ENCODE measurements around the gene EXD3. TPM values are rescaled to one million over a fixed set of nuclear protein-coding genes. Genes with fewer than 3 reads are reported as not detected.

EXD3 gene
- total and polyA plus RNA-seq, 2 donors (not counting 1 experiment from before 2014, with no cell fraction given), result 2.6 to 13.0 TPM

DNA sequence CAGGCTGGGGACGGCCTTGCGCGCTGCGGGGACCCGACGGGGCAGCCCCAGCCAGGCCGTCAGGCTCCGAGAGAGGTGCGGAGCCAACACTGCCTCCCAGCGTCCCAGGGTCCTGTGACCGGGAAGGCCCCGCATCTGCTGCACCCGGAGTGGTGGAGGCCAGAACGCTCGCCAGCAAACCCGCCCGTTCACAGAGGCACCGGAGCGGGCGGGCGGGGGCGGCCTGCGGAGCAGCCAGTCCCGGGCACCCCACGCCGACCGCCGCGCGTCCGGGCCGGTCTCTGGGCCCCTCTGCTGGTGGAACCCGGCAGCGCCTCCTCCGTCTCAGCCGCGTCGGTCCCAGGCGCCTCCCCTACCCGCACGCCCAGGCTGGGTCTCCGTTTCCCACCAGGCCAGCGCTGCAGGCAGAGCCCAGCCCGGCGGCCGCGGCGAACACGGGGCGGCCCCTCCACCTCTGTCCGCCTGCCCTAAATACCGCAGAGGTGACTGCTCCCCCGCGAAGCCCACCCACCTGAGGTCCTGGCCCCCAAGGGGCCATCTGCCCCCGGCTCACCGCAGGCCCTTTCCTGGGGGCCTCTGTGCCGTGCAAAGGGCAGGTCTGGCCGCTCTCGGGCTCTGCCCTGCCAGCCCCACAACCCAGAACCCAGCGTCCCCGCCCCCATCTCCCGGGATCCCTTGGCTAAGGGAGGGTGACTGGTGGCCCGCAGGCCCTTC lies 15.9 kb downstream of the EXD3 start:
- Histone ChIP-seq H3K9ac (ENCODE audit: insufficient read depth, low read length) (peak overlapping the region; percentile 37), H3K79me2 (ENCODE audit: control insufficient read depth, insufficient read depth, low read length) (no peaks in the 10 kb centered on the region), H3K4me2 (ENCODE audit: extremely low read depth, insufficient read depth, low read length) (peak overlapping the region; percentile 62), H3K4me1 (ENCODE audit: control insufficient read depth, extremely low read depth, insufficient read depth, low read length) (peaks cover 11% of the 10 kb centered on the region), H2AFZ (ENCODE audit: low read length) (no peak overlapping the region), H3K4me3 (replicated peaks in 1 of 4; ENCODE audit: control extremely low read depth in 1 of 4, insufficient read depth in 1 of 4, low read depth in 3 of 4, low read length in 4 of 4) (peak overlapping the region in 3 of 4 experiments; percentile 17 to 53 (median 26)), H3K27ac (ENCODE audit: insufficient read depth, low read length) (no peak overlapping the region), H4K20me1 (ENCODE audit: control insufficient read depth, extremely low read depth, insufficient read depth, low read length) (no peaks in the 10 kb centered on the region), H3K27me3 (ENCODE audit: control insufficient read depth, insufficient read depth, low read length) (no peaks in the 10 kb centered on the region), H3K36me3 (ENCODE audit: control insufficient read depth, insufficient read depth, low read length) (no peaks in the 10 kb centered on the region), H3K9me3 (ENCODE audit: control insufficient read depth, insufficient read depth, low read depth, low read length) (no peaks in the 10 kb centered on the region)
- TF ChIP-seq, protein P1, sequence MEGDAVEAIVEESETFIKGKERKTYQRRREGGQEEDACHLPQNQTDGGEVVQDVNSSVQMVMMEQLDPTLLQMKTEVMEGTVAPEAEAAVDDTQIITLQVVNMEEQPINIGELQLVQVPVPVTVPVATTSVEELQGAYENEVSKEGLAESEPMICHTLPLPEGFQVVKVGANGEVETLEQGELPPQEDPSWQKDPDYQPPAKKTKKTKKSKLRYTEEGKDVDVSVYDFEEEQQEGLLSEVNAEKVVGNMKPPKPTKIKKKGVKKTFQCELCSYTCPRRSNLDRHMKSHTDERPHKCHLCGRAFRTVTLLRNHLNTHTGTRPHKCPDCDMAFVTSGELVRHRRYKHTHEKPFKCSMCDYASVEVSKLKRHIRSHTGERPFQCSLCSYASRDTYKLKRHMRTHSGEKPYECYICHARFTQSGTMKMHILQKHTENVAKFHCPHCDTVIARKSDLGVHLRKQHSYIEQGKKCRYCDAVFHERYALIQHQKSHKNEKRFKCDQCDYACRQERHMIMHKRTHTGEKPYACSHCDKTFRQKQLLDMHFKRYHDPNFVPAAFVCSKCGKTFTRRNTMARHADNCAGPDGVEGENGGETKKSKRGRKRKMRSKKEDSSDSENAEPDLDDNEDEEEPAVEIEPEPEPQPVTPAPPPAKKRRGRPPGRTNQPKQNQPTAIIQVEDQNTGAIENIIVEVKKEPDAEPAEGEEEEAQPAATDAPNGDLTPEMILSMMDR (conservative IDR thresholded peaks at IDR 0.05 in 1 of 2, IDR thresholded peaks at IDR 0.05 in 1 of 2; ENCODE audit: low read depth in 1 of 2, low read length in 2 of 2), result peak; percentile 54 to 59
- no peak for TF ChIP-seq EZH2 (IDR thresholded peaks at IDR 0.05; ENCODE audit: low read length, missing control alignments)
- peak; percentile 38 to 55 for DNase-seq (ENCODE audit: low read depth in 2 of 2)

DNA sequence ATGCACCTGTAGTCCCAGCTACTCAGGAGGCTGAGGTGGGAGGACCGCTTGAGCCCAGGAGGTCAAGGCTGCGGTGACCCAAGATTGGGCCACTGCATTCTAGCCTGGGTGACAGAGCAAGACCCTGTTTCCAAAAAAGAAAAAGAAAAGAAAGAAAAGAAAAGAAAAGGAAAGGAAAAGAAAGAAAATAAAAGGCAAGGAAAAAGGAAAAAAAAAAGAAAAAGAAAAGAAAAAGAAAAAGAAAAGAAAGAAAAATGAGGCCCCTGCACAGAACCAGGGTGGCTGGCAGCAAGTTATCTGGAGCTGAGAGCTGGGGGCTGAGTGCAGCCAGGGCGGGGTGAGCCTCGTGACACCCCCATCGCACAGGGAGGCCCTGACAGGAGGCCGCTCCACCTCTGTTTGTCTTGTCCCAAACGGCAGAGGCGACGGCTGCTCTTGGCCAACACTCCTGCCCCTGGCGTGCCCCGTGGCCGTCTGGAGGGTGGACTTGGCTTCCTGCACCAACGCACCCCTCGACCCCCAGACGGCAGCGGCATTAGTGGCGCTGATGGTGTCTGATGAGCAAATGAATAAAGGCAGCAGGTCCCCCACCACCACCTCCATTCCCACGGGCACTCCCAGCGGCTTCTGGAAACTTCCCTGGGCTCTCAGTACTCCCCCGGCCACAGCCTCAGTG lies 16.7 kb downstream of the EXD3 start:
- DNase-seq (ENCODE audit: low read depth in 2 of 2), result no peak
- Histone ChIP-seq H2AFZ (ENCODE audit: low read length) (no peak overlapping the region), H3K9me3 (ENCODE audit: control insufficient read depth, insufficient read depth, low read depth, low read length) (no peaks in the 10 kb centered on the region), H3K9ac (ENCODE audit: insufficient read depth, low read length) (no peak overlapping the region), H4K20me1 (ENCODE audit: control insufficient read depth, extremely low read depth, insufficient read depth, low read length) (no peaks in the 10 kb centered on the region), H3K4me3 (replicated peaks in 1 of 4; ENCODE audit: control extremely low read depth in 1 of 4, insufficient read depth in 1 of 4, low read depth in 3 of 4, low read length in 4 of 4) (peak overlapping the region in 1 of 4 experiments; percentile 53), H3K4me2 (ENCODE audit: extremely low read depth, insufficient read depth, low read length) (peak overlapping the region; percentile 5), H3K36me3 (ENCODE audit: control insufficient read depth, insufficient read depth, low read length) (no peaks in the 10 kb centered on the region), H3K79me2 (ENCODE audit: control insufficient read depth, insufficient read depth, low read length) (no peaks in the 10 kb centered on the region), H3K4me1 (ENCODE audit: control insufficient read depth, extremely low read depth, insufficient read depth, low read length) (peaks cover 5% of the 10 kb centered on the region), H3K27me3 (ENCODE audit: control insufficient read depth, insufficient read depth, low read length) (no peaks in the 10 kb centered on the region), H3K27ac (ENCODE audit: insufficient read depth, low read length) (no peak overlapping the region)
- TF ChIP-seq, protein P1 (conservative IDR thresholded peaks at IDR 0.05 in 1 of 2, IDR thresholded peaks at IDR 0.05 in 1 of 2; ENCODE audit: low read depth in 1 of 2, low read length in 2 of 2), result no peak
- no peak for TF ChIP-seq EZH2 (IDR thresholded peaks at IDR 0.05; ENCODE audit: low read length, missing control alignments)

DNA sequence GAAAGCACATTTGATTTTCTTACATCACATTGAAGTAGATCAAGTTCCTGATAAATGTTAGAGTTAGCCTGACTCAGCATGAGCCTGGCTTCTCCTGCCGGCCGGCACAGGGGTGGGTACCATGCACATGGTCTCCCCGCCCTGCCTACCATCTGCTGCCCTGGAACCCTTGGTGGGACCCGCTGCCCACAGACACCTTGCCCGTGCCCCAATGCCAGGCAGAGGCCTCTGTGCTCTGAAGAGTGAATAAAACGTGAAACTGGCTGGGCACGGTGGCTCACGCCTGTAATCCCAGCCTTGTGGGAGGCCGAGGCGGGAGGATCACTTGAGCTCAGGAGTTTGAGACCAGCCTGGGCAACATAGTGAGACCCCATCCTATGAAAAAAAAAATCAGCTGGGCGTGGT lies 17.3 kb downstream of the EXD3 start:
- TF ChIP-seq EZH2 (IDR thresholded peaks at IDR 0.05; ENCODE audit: low read length, missing control alignments), result no peak
- TF ChIP-seq, protein P1 (conservative IDR thresholded peaks at IDR 0.05 in 1 of 2, IDR thresholded peaks at IDR 0.05 in 1 of 2; ENCODE audit: low read depth in 1 of 2, low read length in 2 of 2), result no peak
- no peak overlapping the region for H3K4me2 ChIP-seq (ENCODE audit: extremely low read depth, insufficient read depth, low read length)
- H2AFZ ChIP-seq (ENCODE audit: low read length), result no peak overlapping the region
- H3K36me3 ChIP-seq (ENCODE audit: control insufficient read depth, insufficient read depth, low read length), result no peaks in the 10 kb centered on the region
- no peak overlapping the region for H3K27ac ChIP-seq (ENCODE audit: insufficient read depth, low read length)
- no peak overlapping the region for H3K9ac ChIP-seq (ENCODE audit: insufficient read depth, low read length)
- DNase-seq (ENCODE audit: low read depth in 2 of 2), result no peak
- H4K20me1 ChIP-seq (ENCODE audit: control insufficient read depth, extremely low read depth, insufficient read depth, low read length), result no peaks in the 10 kb centered on the region
- H3K4me1 ChIP-seq (ENCODE audit: control insufficient read depth, extremely low read depth, insufficient read depth, low read length), result peaks cover 2% of the 10 kb centered on the region
- H3K4me3 ChIP-seq (replicated peaks in 1 of 4; ENCODE audit: control extremely low read depth in 1 of 4, insufficient read depth in 1 of 4, low read depth in 3 of 4, low read length in 4 of 4), result no peak overlapping the region
- H3K9me3 ChIP-seq (ENCODE audit: control insufficient read depth, insufficient read depth, low read depth, low read length), result no peaks in the 10 kb centered on the region
- no peaks in the 10 kb centered on the region for H3K27me3 ChIP-seq (ENCODE audit: control insufficient read depth, insufficient read depth, low read length)
- no peaks in the 10 kb centered on the region for H3K79me2 ChIP-seq (ENCODE audit: control insufficient read depth, insufficient read depth, low read length)
